ENCODE results near the gene MAGEH1. TPM values are rescaled to one million over a fixed set of nuclear protein-coding genes. Genes with fewer than 3 reads are reported as not detected.

Gene MAGEH1
- total and polyA plus RNA-seq, 9 of the 15 experiments (the other 6 are each of a cell fraction or from before 2014, with no cell fraction given) = 3.7 to 14.9 (median 8.8) TPM

DNA sequence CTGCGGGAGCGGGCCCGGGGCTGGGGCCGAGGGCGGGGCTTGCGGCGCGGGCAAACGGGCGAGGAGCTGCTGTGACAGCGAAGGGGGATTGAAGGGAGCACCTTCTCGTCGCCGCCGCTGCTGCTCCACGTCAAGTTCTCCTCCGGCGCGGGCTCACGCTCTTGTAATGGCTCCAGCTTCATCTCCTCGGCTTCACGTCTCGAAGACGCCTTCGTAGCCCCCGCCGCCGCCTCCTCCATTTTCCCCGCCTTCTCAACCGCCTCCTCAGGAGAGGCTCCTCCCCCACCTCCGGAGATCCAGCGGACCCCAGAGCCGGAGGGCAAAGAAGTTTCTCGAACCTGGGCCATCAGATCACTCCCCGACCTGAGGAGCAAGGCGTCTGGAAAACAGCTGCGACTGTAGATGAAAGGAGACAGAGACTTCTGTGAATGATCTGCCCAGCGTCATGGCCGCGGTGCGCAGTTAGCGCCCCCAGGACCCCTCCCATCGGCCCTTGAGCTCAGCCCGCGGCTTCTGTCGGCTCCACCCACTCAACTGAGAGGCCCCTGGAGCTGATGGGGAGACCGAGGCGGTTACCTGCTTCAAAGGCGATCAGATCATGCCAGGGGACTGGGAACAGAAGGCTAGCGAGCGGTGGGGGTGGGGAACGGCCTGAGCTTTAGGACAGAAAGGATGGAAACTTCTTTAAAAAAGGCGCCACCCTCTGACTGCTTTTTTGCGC lies 36.8 kb downstream of the MAGEH1 start (continued):
- TF ChIP-seq GABPB1 (CRISPR knock-in tag; IDR thresholded peaks at IDR 0.05) (no peak), SMARCA5 (IDR thresholded peaks at IDR 0.05) (no peak), EGR1 (conservative IDR thresholded peaks at IDR 0.05) (peak; percentile 58), ILF3 (IDR thresholded peaks at IDR 0.05; ENCODE audit: borderline replicate concordance) (no peak), GTF2F1 (IDR thresholded peaks at IDR 0.05; ENCODE audit: low read depth, low read length) (no peak), RBFOX2 (IDR thresholded peaks at IDR 0.05; ENCODE audit: low read depth, low read length) (peak; percentile 60), MAFK (IDR thresholded peaks at IDR 0.05; ENCODE audit: low read length) (no peak), NRF1 (conservative IDR thresholded peaks at IDR 0.05 in 1 of 2, IDR thresholded peaks at IDR 0.05 in 1 of 2) (peak; percentile 83 to 86; a peak in 3 of 4 replicates), CREM (IDR thresholded peaks at IDR 0.05; ENCODE audit: low read depth) (no peak), FOXK1 (CRISPR knock-in tag; IDR thresholded peaks at IDR 0.05; ENCODE audit: borderline replicate concordance) (no peak), SAP30 (IDR thresholded peaks at IDR 0.05; ENCODE audit: borderline replicate concordance, insufficient read depth, low read depth, low read length, poor library complexity, severe bottlenecking) (no peak), ZNF695 (CRISPR knock-in tag; IDR thresholded peaks at IDR 0.05) (no peak), GTF2A2 (tag; IDR thresholded peaks at IDR 0.05) (no peak), HNRNPLL (IDR thresholded peaks at IDR 0.05; ENCODE audit: low read depth, low read length, poor library complexity, severe bottlenecking) (peak; percentile 95), E2F3 (CRISPR knock-in tag; IDR thresholded peaks at IDR 0.05) (no peak), MCM2 (IDR thresholded peaks at IDR 0.05; ENCODE audit: low read depth) (no peak)
- TF ChIP-seq, protein P1, sequence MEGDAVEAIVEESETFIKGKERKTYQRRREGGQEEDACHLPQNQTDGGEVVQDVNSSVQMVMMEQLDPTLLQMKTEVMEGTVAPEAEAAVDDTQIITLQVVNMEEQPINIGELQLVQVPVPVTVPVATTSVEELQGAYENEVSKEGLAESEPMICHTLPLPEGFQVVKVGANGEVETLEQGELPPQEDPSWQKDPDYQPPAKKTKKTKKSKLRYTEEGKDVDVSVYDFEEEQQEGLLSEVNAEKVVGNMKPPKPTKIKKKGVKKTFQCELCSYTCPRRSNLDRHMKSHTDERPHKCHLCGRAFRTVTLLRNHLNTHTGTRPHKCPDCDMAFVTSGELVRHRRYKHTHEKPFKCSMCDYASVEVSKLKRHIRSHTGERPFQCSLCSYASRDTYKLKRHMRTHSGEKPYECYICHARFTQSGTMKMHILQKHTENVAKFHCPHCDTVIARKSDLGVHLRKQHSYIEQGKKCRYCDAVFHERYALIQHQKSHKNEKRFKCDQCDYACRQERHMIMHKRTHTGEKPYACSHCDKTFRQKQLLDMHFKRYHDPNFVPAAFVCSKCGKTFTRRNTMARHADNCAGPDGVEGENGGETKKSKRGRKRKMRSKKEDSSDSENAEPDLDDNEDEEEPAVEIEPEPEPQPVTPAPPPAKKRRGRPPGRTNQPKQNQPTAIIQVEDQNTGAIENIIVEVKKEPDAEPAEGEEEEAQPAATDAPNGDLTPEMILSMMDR (IDR thresholded peaks at IDR 0.05 in 2 of 3, conservative IDR thresholded peaks at IDR 0.05 in 1 of 3; ENCODE audit: insufficient read depth in 2 of 3, low read depth in 1 of 3, low read length in 3 of 3) = 0 out of 6 replicates have a peak, but pooled peaks of 1 of the 3 experiments have one; percentile 0
- TF ChIP-seq, protein P2, sequence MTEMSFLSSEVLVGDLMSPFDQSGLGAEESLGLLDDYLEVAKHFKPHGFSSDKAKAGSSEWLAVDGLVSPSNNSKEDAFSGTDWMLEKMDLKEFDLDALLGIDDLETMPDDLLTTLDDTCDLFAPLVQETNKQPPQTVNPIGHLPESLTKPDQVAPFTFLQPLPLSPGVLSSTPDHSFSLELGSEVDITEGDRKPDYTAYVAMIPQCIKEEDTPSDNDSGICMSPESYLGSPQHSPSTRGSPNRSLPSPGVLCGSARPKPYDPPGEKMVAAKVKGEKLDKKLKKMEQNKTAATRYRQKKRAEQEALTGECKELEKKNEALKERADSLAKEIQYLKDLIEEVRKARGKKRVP (CRISPR knock-in tag; IDR thresholded peaks at IDR 0.05) = no peak
- TF ChIP-seq, protein P3, sequence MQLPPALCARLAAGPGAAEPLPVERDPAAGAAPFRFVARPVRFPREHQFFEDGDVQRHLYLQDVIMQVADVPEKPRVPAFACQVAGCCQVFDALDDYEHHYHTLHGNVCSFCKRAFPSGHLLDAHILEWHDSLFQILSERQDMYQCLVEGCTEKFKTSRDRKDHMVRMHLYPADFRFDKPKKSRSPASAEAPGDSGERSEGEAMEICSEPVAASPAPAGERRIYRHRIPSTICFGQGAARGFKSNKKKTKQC (CRISPR knock-in tag; IDR thresholded peaks at IDR 0.05) = no peak
- TF ChIP-seq, protein P4, sequence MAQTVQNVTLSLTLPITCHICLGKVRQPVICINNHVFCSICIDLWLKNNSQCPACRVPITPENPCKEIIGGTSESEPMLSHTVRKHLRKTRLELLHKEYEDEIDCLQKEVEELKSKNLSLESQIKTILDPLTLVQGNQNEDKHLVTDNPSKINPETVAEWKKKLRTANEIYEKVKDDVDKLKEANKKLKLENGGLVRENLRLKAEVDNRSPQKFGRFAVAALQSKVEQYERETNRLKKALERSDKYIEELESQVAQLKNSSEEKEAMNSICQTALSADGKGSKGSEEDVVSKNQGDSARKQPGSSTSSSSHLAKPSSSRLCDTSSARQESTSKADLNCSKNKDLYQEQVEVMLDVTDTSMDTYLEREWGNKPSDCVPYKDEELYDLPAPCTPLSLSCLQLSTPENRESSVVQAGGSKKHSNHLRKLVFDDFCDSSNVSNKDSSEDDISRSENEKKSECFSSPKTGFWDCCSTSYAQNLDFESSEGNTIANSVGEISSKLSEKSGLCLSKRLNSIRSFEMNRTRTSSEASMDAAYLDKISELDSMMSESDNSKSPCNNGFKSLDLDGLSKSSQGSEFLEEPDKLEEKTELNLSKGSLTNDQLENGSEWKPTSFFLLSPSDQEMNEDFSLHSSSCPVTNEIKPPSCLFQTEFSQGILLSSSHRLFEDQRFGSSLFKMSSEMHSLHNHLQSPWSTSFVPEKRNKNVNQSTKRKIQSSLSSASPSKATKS (CRISPR knock-in tag; IDR thresholded peaks at IDR 0.05) = no peak
- TF ChIP-seq, protein P5, sequence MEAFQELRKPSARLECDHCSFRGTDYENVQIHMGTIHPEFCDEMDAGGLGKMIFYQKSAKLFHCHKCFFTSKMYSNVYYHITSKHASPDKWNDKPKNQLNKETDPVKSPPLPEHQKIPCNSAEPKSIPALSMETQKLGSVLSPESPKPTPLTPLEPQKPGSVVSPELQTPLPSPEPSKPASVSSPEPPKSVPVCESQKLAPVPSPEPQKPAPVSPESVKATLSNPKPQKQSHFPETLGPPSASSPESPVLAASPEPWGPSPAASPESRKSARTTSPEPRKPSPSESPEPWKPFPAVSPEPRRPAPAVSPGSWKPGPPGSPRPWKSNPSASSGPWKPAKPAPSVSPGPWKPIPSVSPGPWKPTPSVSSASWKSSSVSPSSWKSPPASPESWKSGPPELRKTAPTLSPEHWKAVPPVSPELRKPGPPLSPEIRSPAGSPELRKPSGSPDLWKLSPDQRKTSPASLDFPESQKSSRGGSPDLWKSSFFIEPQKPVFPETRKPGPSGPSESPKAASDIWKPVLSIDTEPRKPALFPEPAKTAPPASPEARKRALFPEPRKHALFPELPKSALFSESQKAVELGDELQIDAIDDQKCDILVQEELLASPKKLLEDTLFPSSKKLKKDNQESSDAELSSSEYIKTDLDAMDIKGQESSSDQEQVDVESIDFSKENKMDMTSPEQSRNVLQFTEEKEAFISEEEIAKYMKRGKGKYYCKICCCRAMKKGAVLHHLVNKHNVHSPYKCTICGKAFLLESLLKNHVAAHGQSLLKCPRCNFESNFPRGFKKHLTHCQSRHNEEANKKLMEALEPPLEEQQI (IDR thresholded peaks at IDR 0.05) = no peak

Data from K562 (cell line).